ENCODE measurements around the gene ARAF.

The ARAF gene

GRCh38 chrX:47523713-47524166 lies 37.3 kb upstream of the ARAF start:
- no peak for TF ChIP-seq CTCF (IDR thresholded peaks at IDR 0.05; ENCODE audit: low read depth, low read length)
- DNase-seq (ENCODE audit: low read depth in 2 of 2): no peak
- H3K4me3 ChIP-seq (replicated peaks in 1 of 2; ENCODE audit: low read depth in 2 of 2, low read length in 2 of 2): peak overlapping the region; percentile 58 to 64

GRCh38 chrX:47529548-47529947 lies 31.5 kb upstream of the ARAF start:
- TF ChIP-seq CTCF (IDR thresholded peaks at IDR 0.05; ENCODE audit: low read depth, low read length): no peak
- H3K4me3 ChIP-seq (replicated peaks in 1 of 2; ENCODE audit: low read depth in 2 of 2, low read length in 2 of 2): no peak overlapping the region
- no peak for DNase-seq (ENCODE audit: low read depth in 2 of 2)

GRCh38 chrX:47530049-47530448 lies 31.0 kb upstream of the ARAF start:
- no peak for DNase-seq (ENCODE audit: low read depth in 2 of 2)
- H3K4me3 ChIP-seq (replicated peaks in 1 of 2; ENCODE audit: low read depth in 2 of 2, low read length in 2 of 2): no peak overlapping the region
- TF ChIP-seq CTCF (IDR thresholded peaks at IDR 0.05; ENCODE audit: low read depth, low read length): no peak

- TF ChIP-seq CTCF (IDR thresholded peaks at IDR 0.05; ENCODE audit: low read depth, low read length): no peak
- no peak overlapping the region for H3K4me3 ChIP-seq (replicated peaks in 1 of 2; ENCODE audit: low read depth in 2 of 2, low read length in 2 of 2)
- DNase-seq (ENCODE audit: low read depth in 2 of 2): no peak
These were observed 21.1 kb upstream of the ARAF start for GRCh38 chrX:47539860-47540259.

GRCh38 chrX:47540754-47541538 lies 20.1 kb upstream of the ARAF start:
- DNase-seq (ENCODE audit: low read depth in 2 of 2): peak; percentile 93 to 94
- H3K4me3 ChIP-seq (replicated peaks in 1 of 2; ENCODE audit: low read depth in 2 of 2, low read length in 2 of 2): no peak overlapping the region
- peak; percentile 55 for TF ChIP-seq CTCF (IDR thresholded peaks at IDR 0.05; ENCODE audit: low read depth, low read length)

- DNase-seq (ENCODE audit: low read depth in 2 of 2): no peak
- H3K4me3 ChIP-seq (replicated peaks in 1 of 2; ENCODE audit: low read depth in 2 of 2, low read length in 2 of 2): no peak overlapping the region
- no peak for TF ChIP-seq CTCF (IDR thresholded peaks at IDR 0.05; ENCODE audit: low read depth, low read length)
These were observed 17.5 kb upstream of the ARAF start for GRCh38 chrX:47543496-47543895.

Data from cardiac fibroblast (primary cell).